Hematopoietic multipotent progenitor cell treated with erythropoietin and hydrocortisone succinate and interleukin-3 and kit ligand, for 17 days (in vitro differentiated cells): Measurements from ENCODE around the gene JAZF1.

Source experiments
- DNase-seq: peaks from one replicate; pipeline ENCODE4 v3.0.0-alpha.2; 2015; ENCODE audit warnings: low spot score

The JAZF1 gene

GRCh38 chr7:28136420-28136819 is 44.2 kb downstream of the JAZF1 start:
- DNase-seq = no peak

GRCh38 chr7:28135760-28136159 is 44.8 kb downstream of the JAZF1 start:
- no peak for DNase-seq

- DNase-seq = no peak
Observed at GRCh38 chr7:28135315-28135714, 45.3 kb downstream of the JAZF1 start.

- no peak for DNase-seq
Observed at GRCh38 chr7:28133872-28134271, 46.7 kb downstream of the JAZF1 start.

GRCh38 chr7:28132959-28133870 is 47.4 kb downstream of the JAZF1 start:
- DNase-seq = no peak

GRCh38 chr7:28130277-28130676 is 50.3 kb downstream of the JAZF1 start:
- DNase-seq = no peak

- no peak for DNase-seq
Observed at GRCh38 chr7:28128608-28129007, 52.0 kb downstream of the JAZF1 start.

GRCh38 chr7:28126410-28127041 is 54.1 kb downstream of the JAZF1 start:
- peak; percentile 40 for DNase-seq

GRCh38 chr7:28125431-28126409 is 54.9 kb downstream of the JAZF1 start:
- DNase-seq = no peak

GRCh38 chr7:28124413-28124812 is 56.2 kb downstream of the JAZF1 start:
- DNase-seq = no peak

GRCh38 chr7:28123752-28124151 is 56.8 kb downstream of the JAZF1 start:
- no peak for DNase-seq

GRCh38 chr7:28121496-28121895 is 59.1 kb downstream of the JAZF1 start:
- DNase-seq = peak; percentile 56

- DNase-seq = no peak
Observed at GRCh38 chr7:28116041-28116440, 64.6 kb downstream of the JAZF1 start.

GRCh38 chr7:28115261-28115660 is 65.3 kb downstream of the JAZF1 start:
- no peak for DNase-seq

- DNase-seq = no peak
Observed at GRCh38 chr7:28114056-28114455, 66.5 kb downstream of the JAZF1 start.

- no peak for DNase-seq
Observed at GRCh38 chr7:28112883-28113540, 67.6 kb downstream of the JAZF1 start.

- DNase-seq = no peak
Observed at GRCh38 chr7:28112467-28112866, 68.1 kb downstream of the JAZF1 start.

GRCh38 chr7:28112012-28112411 is 68.6 kb downstream of the JAZF1 start:
- DNase-seq = no peak

- DNase-seq = no peak
Observed at GRCh38 chr7:28110427-28111012, 70.1 kb downstream of the JAZF1 start.

- DNase-seq = no peak
Observed at GRCh38 chr7:28108747-28109146, 71.8 kb downstream of the JAZF1 start.

- DNase-seq = no peak
Observed at GRCh38 chr7:28107960-28108359, 72.6 kb downstream of the JAZF1 start.
